Measurements from ENCODE around the gene POLR3G.

POLR3G gene

GRCh38 chr5:90504743-90505142 lies 30.1 kb downstream of the POLR3G start:
- no peak for DNase-seq

GRCh38 chr5:90506221-90506620 lies 31.6 kb downstream of the POLR3G start:
- DNase-seq: no peak

- no peak for DNase-seq
Measured at GRCh38 chr5:90510438-90510837, 35.8 kb downstream of the POLR3G start.

- DNase-seq: no peak
Measured at GRCh38 chr5:90514520-90514919, 39.9 kb downstream of the POLR3G start.

GRCh38 chr5:90518661-90519060 lies 44.0 kb downstream of the POLR3G start:
- no peak for DNase-seq

GRCh38 chr5:90519081-90519480 lies 44.4 kb downstream of the POLR3G start:
- DNase-seq: no peak

GRCh38 chr5:90528601-90529193 lies 54.0 kb downstream of the POLR3G start:
- DNase-seq: no peak

GRCh38 chr5:90529194-90529938 lies 54.7 kb downstream of the POLR3G start, which contains the start of gene LYSMD3:
Gene LYSMD3 (minus strand): TSS chr5:90529584. CDS start chr5:90525289, 4,295 bp downstream.
- DNase-seq: peak; percentile 92

- peak; percentile 70 for DNase-seq
Measured at GRCh38 chr5:90529939-90530677, 55.4 kb downstream of the POLR3G start.

- DNase-seq: no peak
Measured at GRCh38 chr5:90530736-90531487, 56.2 kb downstream of the POLR3G start.

GRCh38 chr5:90533794-90534193 lies 59.1 kb downstream of the POLR3G start:
- no peak for DNase-seq

- DNase-seq: no peak
Measured at GRCh38 chr5:90534922-90535321, 60.3 kb downstream of the POLR3G start.

- no peak for DNase-seq
Measured at GRCh38 chr5:90542827-90543519, 68.3 kb downstream of the POLR3G start.

GRCh38 chr5:90545511-90545910 lies 70.8 kb downstream of the POLR3G start:
- DNase-seq: no peak

GRCh38 chr5:90546216-90546837 lies 71.7 kb downstream of the POLR3G start:
- no peak for DNase-seq

- DNase-seq: no peak
Measured at GRCh38 chr5:90547072-90547536, 72.4 kb downstream of the POLR3G start.

- no peak for DNase-seq
Measured at GRCh38 chr5:90548069-90548593, 73.5 kb downstream of the POLR3G start.

- no peak for DNase-seq
Measured at GRCh38 chr5:90549223-90549622, 74.6 kb downstream of the POLR3G start.

GRCh38 chr5:90549729-90550275 lies 75.1 kb downstream of the POLR3G start:
- peak; percentile 62 for DNase-seq

- peak; percentile 83 for DNase-seq
Measured at GRCh38 chr5:90550963-90551362, 76.3 kb downstream of the POLR3G start.

GRCh38 chr5:90551376-90551775 lies 76.7 kb downstream of the POLR3G start:
- DNase-seq: peak; percentile 71
